A549 (cell line): ENCODE data around the gene SH3PXD2B. TPM values are rescaled to one million over a fixed set of nuclear protein-coding genes. Genes with fewer than 3 reads are reported as not detected.

Experiments used
- ATAC-seq, 2 experiments: fragments of 200-7000 bp in 1 of 2; fragments of >200 bp in 1 of 2; cut with Nextera tagmentation in 1 of 2; cut with Tn5 transposase in 1 of 2; 3 replicates each; pipeline versions ENCODE4 v1.8.0 to v1.9.1; 2018 to 2020; ENCODE audit warnings: mild to moderate bottlenecking in 1 of 2, moderate library complexity in 1 of 2
- CTCF ChIA-PET: fragments of 300-600 bp; sonication (Branson Sonifier 250); formaldehyde crosslinking; extraction: SDS; loops from one replicate; lab custom pipeline; 2021; ENCODE audit warnings: antibody characterized with exemption, inconsistent platforms; lab: Yijun Ruan, JAX
- POLR2A ChIA-PET: fragments of 350-600 bp; formaldehyde crosslinking; extraction: SDS; loops from one replicate; lab custom pipeline; 2021; ENCODE audit warnings: antibody characterized with exemption, inconsistent platforms; lab: Yijun Ruan, JAX
- DNase-seq, 2 experiments: peaks; one replicate each; pipeline versions ENCODE4 v3.0.0 to v3.0.0-alpha.2; 2011 to 2016; ENCODE audit warnings: low read depth in 1 of 2, low spot score in 1 of 2
- FAIRE-seq: peaks from 2 replicates; lab custom pipeline; 2011; peaks lifted over from hg19 to GRCh38; lab: Jason Lieb, UNC
- H3K27ac ChIP-seq, 2 experiments: fragments of >200 bp; sonication (Bioruptor Twin); formaldehyde crosslinking; 3 replicates each; pipeline ENCODE4 v1.5.1; 2016 to 2017
- H3K4me1 ChIP-seq: fragments of >200 bp; sonication (Bioruptor Twin); formaldehyde crosslinking; 3 replicates; pipeline ENCODE4 v1.6.1; 2016
- H3K4me2 ChIP-seq: fragments of >200 bp; sonication (Bioruptor Twin); formaldehyde crosslinking; 3 replicates; pipeline ENCODE4 v1.6.1; 2016
- H3K4me3 ChIP-seq: fragments of >200 bp; sonication (Bioruptor Twin); formaldehyde crosslinking; 3 replicates; pipeline ENCODE4 v1.5.1; 2016
- H3K9me3 ChIP-seq: fragments of >200 bp; sonication (Bioruptor Twin); formaldehyde crosslinking; 3 replicates; pipeline ENCODE4 v1.6.1; 2016
- ATOH8 ChIP-seq: fragments of 250-450 bp; sonication (Bioruptor Pico); IDR thresholded peaks from 2 replicates; pipeline ENCODE4 v1.5.0; 2020; ENCODE audit warnings: low read depth, mild to moderate bottlenecking, moderate library complexity
- CEBPB ChIP-seq, 2 experiments: fragments of >200 bp in 1 of 2; sonication (Bioruptor Twin) in 1 of 2; formaldehyde crosslinking in 1 of 2; IDR thresholded peaks; 2 replicates each; pipeline ENCODE4 v1.6.1; 2012 to 2016
- E2F6 ChIP-seq: IDR thresholded peaks from 2 replicates; pipeline ENCODE4 v1.6.1; 2012; ENCODE audit warnings: low read depth, borderline replicate concordance
- ESRRA ChIP-seq: fragments of 150-350 bp; IDR thresholded peaks from 2 replicates; pipeline ENCODE4 v1.6.1; 2014; ENCODE audit warnings: mild to moderate bottlenecking, low read length, borderline replicate concordance
- FOSL2 ChIP-seq, 2 experiments: fragments of 450-650 bp in 1 of 2; fragments of >200 bp in 1 of 2; sonication (Bioruptor Twin) in 1 of 2; formaldehyde crosslinking; IDR thresholded peaks; 2 replicates each; pipeline versions ENCODE4 v1.5.0 to v1.6.1; 2016 to 2020; ENCODE audit warnings: mild to moderate bottlenecking in 1 of 2, moderate library complexity in 1 of 2
- HDAC2 ChIP-seq: fragments of 200-600 bp; sonication (generic); IDR thresholded peaks from 2 replicates; pipeline ENCODE4 v1.6.1; 2016
- HOXA7 ChIP-seq: fragments of 250-450 bp; sonication (Bioruptor Pico); IDR thresholded peaks from 2 replicates; pipeline ENCODE4 v1.5.0; 2020; ENCODE audit warnings: mild to moderate bottlenecking, moderate library complexity
- JUNB ChIP-seq: fragments of >200 bp; sonication (Bioruptor Twin); formaldehyde crosslinking; IDR thresholded peaks from 2 replicates; pipeline ENCODE4 v1.6.1; 2016
- KDM1A ChIP-seq: fragments of 200-600 bp; sonication (generic); IDR thresholded peaks from 2 replicates; pipeline ENCODE4 v1.6.1; 2016; ENCODE audit warnings: low read depth, mild to moderate bottlenecking
- PBX3 ChIP-seq: IDR thresholded peaks from 2 replicates; pipeline ENCODE4 v1.6.1; 2012
- PHF8 ChIP-seq: fragments of 200-600 bp; sonication (generic); IDR thresholded peaks from 2 replicates; pipeline ENCODE4 v1.6.1; 2016; ENCODE audit warnings: low read depth, mild to moderate bottlenecking, antibody characterized with exemption, moderate library complexity, borderline replicate concordance
- RCOR1 ChIP-seq: fragments of 150-350 bp; IDR thresholded peaks from 2 replicates; pipeline ENCODE4 v1.6.1; 2014; ENCODE audit warnings: antibody characterized with exemption, low read length, low read depth
- RFX5 ChIP-seq: fragments of 450-650 bp; IDR thresholded peaks from 2 replicates; pipeline ENCODE4 v1.7.1; 2014; ENCODE audit warnings: antibody characterized with exemption, mild to moderate bottlenecking, moderate library complexity
- SREBF2 ChIP-seq: fragments of 450-650 bp; IDR thresholded peaks from 2 replicates; pipeline ENCODE4 v1.6.1; 2014; ENCODE audit warnings: mild to moderate bottlenecking, moderate library complexity
- USF2 ChIP-seq: fragments of 450-650 bp; IDR thresholded peaks from 2 replicates; pipeline ENCODE4 v1.6.1; 2014; ENCODE audit warnings: antibody characterized with exemption
- ZSCAN20 ChIP-seq: fragments of 250-450 bp; sonication (Bioruptor Pico); IDR thresholded peaks from 2 replicates; pipeline ENCODE4 v1.8.0; 2022; ENCODE audit warnings: mild to moderate bottlenecking, moderate library complexity
- WGBS: methylation state at CpG from one replicate; pipeline ENCODE4 v1.1.6; 2017; ENCODE audit errors: missing lambda C conversion rate; 5-methylcytosine and 5-hydroxymethylcytosine counted together
- polyA plus RNA-seq, 4 experiments: library from polyadenylated mRNA; depleted of rRNA in 3 of 4; stranded (reverse); fragments of >200 nt; fragmentation: RNase III in 1 of 4; extraction: RNeasy Plus Mini Kit Qiagen cat#74134 plus additional on column Dnase treatment in 1 of 4; gene quantifications; 2 replicates in 3 of 4; 3 replicates in 1 of 4; pipeline ENCODE4 v1.2.3, GENCODE V29; 2011 to 2017

Gene SH3PXD2B
- polyA plus RNA-seq, 2 of the 4 experiments (the other 2 are of a cell fraction), result 15.1 to 15.5 TPM

GRCh38 chr5:172502969-172503368, 48.6 kb upstream of the SH3PXD2B start:
- TF ChIP-seq USF2, result 0 out of 2 replicates have a peak, but pooled peaks have one; percentile 17
- no peak for TF ChIP-seq ESRRA
- TF ChIP-seq, all 56 proteins: peak for 1
- CTCF ChIA-PET, result no interaction called here
- POLR2A ChIA-PET, result no interaction called here
- WGBS, result 55% methylated on average over 4 of the region's 4 CpGs
- H3K9me3 ChIP-seq, result no peaks in the 10 kb centered on the region
- peak; percentile 27 to 32 for DNase-seq
- H3K4me3 ChIP-seq, result no peak overlapping the region
- no peak overlapping the region for H3K4me2 ChIP-seq
- no peak for FAIRE-seq
- no peaks in the 10 kb centered on the region for H3K4me1 ChIP-seq
- ATAC-seq, result peak; percentile 74 to 93
- H3K27ac ChIP-seq, result no peak overlapping the region

GRCh38 chr5:172502410-172502809, 48.1 kb upstream of the SH3PXD2B start:
- TF ChIP-seq JUNB (no peak), KDM1A (no peak), RFX5 (no peak), RCOR1 (no peak), PHF8 (no peak), ZSCAN20 (CRISPR knock-in tag) (no peak), CEBPB (IDR thresholded peaks at IDR 0.05) (no peak), HOXA7 (CRISPR knock-in tag) (no peak), E2F6 (no peak), SREBF2 (no peak), PBX3 (no peak), HDAC2 (no peak), FOSL2 (IDR thresholded peaks at IDR 0.05) (no peak), FOSL2 (CRISPR knock-in tag; IDR thresholded peaks at IDR 0.05) (no peak), ESRRA (no peak), ATOH8 (no peak)
- DNase-seq, result no peak
- FAIRE-seq, result no peak
- Histone ChIP-seq H3K27ac (no peak overlapping the region), H3K4me1 (no peaks in the 10 kb centered on the region), H3K4me3 (no peak overlapping the region), H3K9me3 (no peaks in the 10 kb centered on the region), H3K4me2 (no peak overlapping the region)
- CTCF ChIA-PET, result no interaction called here
- no peak for ATAC-seq
- POLR2A ChIA-PET, result no interaction called here
- 64% methylated on average over 8 of the region's 8 CpGs for WGBS

- TF ChIP-seq ATOH8, result no peak
- H3K27ac ChIP-seq, result no peak overlapping the region
- no peak for FAIRE-seq
- DNase-seq, result no peak
- no peak overlapping the region for H3K4me3 ChIP-seq
- 72% methylated on average over 7 of the region's 7 CpGs for WGBS
- H3K4me1 ChIP-seq, result no peaks in the 10 kb centered on the region
- CTCF ChIA-PET, result interaction anchor here (0.6 kb wide), 1 partner anchor 478 kb away, joined by 3 read pairs; no protein-coding TSS in a partner anchor
- H3K9me3 ChIP-seq, result no peaks in the 10 kb centered on the region
- POLR2A ChIA-PET, result no interaction called here
- no peak overlapping the region for H3K4me2 ChIP-seq
- no peak for ATAC-seq
Observed at GRCh38 chr5:172501708-172502320, 47.5 kb upstream of the SH3PXD2B start.
